Measurements from ENCODE around the gene TSPAN5.

The TSPAN5 gene

GRCh38 chr4:98630737-98631454 lies 27.5 kb downstream of the TSPAN5 start:
- POLR2A ChIA-PET, result no interaction called here
- no peaks in the 10 kb centered on the region for H3K9me3 ChIP-seq (ENCODE audit: control insufficient read depth, insufficient read depth, low read depth, low read length)
- no peak overlapping the region for H3K4me3 ChIP-seq (ENCODE audit: low read depth, low read length)
- TF ChIP-seq KLF7 (tag by site-specific recombination; IDR thresholded peaks at IDR 0.05; ENCODE audit: borderline replicate concordance), result no peak
- TF ChIP-seq ZNF510 (tag by site-specific recombination; IDR thresholded peaks at IDR 0.05; ENCODE audit: insufficient replicate concordance), result no peak
- no peak for TF ChIP-seq ZNF391 (tag by site-specific recombination; IDR thresholded peaks at IDR 0.05; ENCODE audit: borderline replicate concordance, low read depth)
- TF ChIP-seq ZNF560 (tag by site-specific recombination; IDR thresholded peaks at IDR 0.05; ENCODE audit: borderline replicate concordance), result no peak
- no peak for TF ChIP-seq SALL2 (tag by site-specific recombination; IDR thresholded peaks at IDR 0.05; ENCODE audit: borderline replicate concordance)
- TF ChIP-seq ZNF266 (tag by site-specific recombination; IDR thresholded peaks at IDR 0.05; ENCODE audit: low read depth), result no peak
- no peak for TF ChIP-seq ZNF626 (tag by site-specific recombination; IDR thresholded peaks at IDR 0.05)
- no peak for TF ChIP-seq PRDM4 (tag by site-specific recombination; IDR thresholded peaks at IDR 0.05)
- TF ChIP-seq YY2 (tag by site-specific recombination; IDR thresholded peaks at IDR 0.05), result no peak
- no peaks in the 10 kb centered on the region for H3K4me1 ChIP-seq (ENCODE audit: control insufficient read depth, insufficient read depth, low read length)
- H3K36me3 ChIP-seq (ENCODE audit: control insufficient read depth in 2 of 2, insufficient read depth in 1 of 2, low read length in 2 of 2), result no peaks in the 10 kb centered on the region
- CTCF ChIA-PET, result interaction anchor here (1.1 to 1.2 kb wide), 2 partner anchors 11 to 25 kb away, joined by 3 to 7 read pairs; no protein-coding TSS in a partner anchor
- H3K27ac ChIP-seq (ENCODE audit: extremely low read depth, low read depth, low read length), result no peak overlapping the region

GRCh38 chr4:98627531-98628257 lies 30.7 kb downstream of the TSPAN5 start:
- no peak overlapping the region for H3K4me3 ChIP-seq (ENCODE audit: low read depth, low read length)
- POLR2A ChIA-PET, result interaction anchor here (1.5 kb wide), 1 partner anchor 30 kb away, joined by 4 read pairs; the partner anchor contains the start of gene TSPAN5

GRCh38 chr4:98626350-98626749 lies 32.1 kb downstream of the TSPAN5 start:
- Histone ChIP-seq H3K4me3 (ENCODE audit: low read depth, low read length) (no peak overlapping the region), H3K4me1 (ENCODE audit: control insufficient read depth, insufficient read depth, low read length) (no peaks in the 10 kb centered on the region), H3K9me3 (ENCODE audit: control insufficient read depth, insufficient read depth, low read depth, low read length) (no peaks in the 10 kb centered on the region), H3K36me3 (ENCODE audit: control insufficient read depth in 2 of 2, insufficient read depth in 1 of 2, low read length in 2 of 2) (no peaks in the 10 kb centered on the region), H3K27ac (ENCODE audit: extremely low read depth, low read depth, low read length) (no peak overlapping the region)
- ChIA-PET CTCF (no interaction called here), POLR2A (interaction anchor here (1.5 kb wide), 1 partner anchor 32 kb away, joined by 4 read pairs; the partner anchor contains the start of gene TSPAN5)
- TF ChIP-seq ZNF48 (tag by site-specific recombination; IDR thresholded peaks at IDR 0.05), result no peak
- no peak for TF ChIP-seq KLF1 (tag by site-specific recombination; IDR thresholded peaks at IDR 0.05)
- no peak for TF ChIP-seq ZBTB11 (tag by site-specific recombination; conservative IDR thresholded peaks at IDR 0.05; ENCODE audit: low read depth)
- TF ChIP-seq ZNF140 (tag by site-specific recombination; IDR thresholded peaks at IDR 0.05), result no peak
- no peak for TF ChIP-seq ZNF704 (tag by site-specific recombination; IDR thresholded peaks at IDR 0.05)
- TF ChIP-seq ZNF248 (tag by site-specific recombination; IDR thresholded peaks at IDR 0.05), result no peak
- no peak for TF ChIP-seq ZBTB1 (tag by site-specific recombination; IDR thresholded peaks at IDR 0.05)

More at GRCh38 chr4:98627531-98628257, 30.7 kb downstream of the TSPAN5 start:
- no peaks in the 10 kb centered on the region for H3K36me3 ChIP-seq (ENCODE audit: control insufficient read depth in 2 of 2, insufficient read depth in 1 of 2, low read length in 2 of 2)
- H3K27ac ChIP-seq (ENCODE audit: extremely low read depth, low read depth, low read length), result no peak overlapping the region
- CTCF ChIA-PET, result no interaction called here
- H3K4me1 ChIP-seq (ENCODE audit: control insufficient read depth, insufficient read depth, low read length), result no peaks in the 10 kb centered on the region
- H3K9me3 ChIP-seq (ENCODE audit: control insufficient read depth, insufficient read depth, low read depth, low read length), result no peaks in the 10 kb centered on the region
- no peak for TF ChIP-seq CTCF (tag by site-specific recombination; IDR thresholded peaks at IDR 0.05)
- peak; percentile 83 for TF ChIP-seq SETDB1 (IDR thresholded peaks at IDR 0.05; ENCODE audit: insufficient read length, low read length)
- TF ChIP-seq ZNF146 (tag by site-specific recombination; IDR thresholded peaks at IDR 0.05), result no peak

All from HEK293 (cell line).